Stimulated activated CD8-positive, alpha-beta memory T cell treated with anti-CD3 and anti-CD28 coated beads, Interleukin-12 subunit alpha, Interleukin-12 subunit beta, amount 100 ng/mL, for 4 hours (primary cell): ENCODE data around the gene TRPM3.
"Not testable (repeated sequence)": the region's sequence is repeated elsewhere in the genome, so short reads cannot be mapped to it uniquely, and the experiment has no call there.

ENCODE experiments used
- DNase-seq: peaks from one replicate; pipeline ENCODE4 v3.0.0-alpha.2; 2020; ENCODE audit warnings: low read depth

The TRPM3 gene

GRCh38 chr9:70749066-70749465 is 372.4 kb downstream of the TRPM3 start:
- no peak for DNase-seq

GRCh38 chr9:70747261-70747718 is 374.1 kb downstream of the TRPM3 start:
- DNase-seq = no peak

- no peak for DNase-seq
Observed at GRCh38 chr9:70746760-70747159, 374.7 kb downstream of the TRPM3 start.

GRCh38 chr9:70746316-70746715 is 375.1 kb downstream of the TRPM3 start:
- DNase-seq = no peak

GRCh38 chr9:70724794-70725193 is 396.6 kb downstream of the TRPM3 start:
- DNase-seq = not testable (repeated sequence)

GRCh38 chr9:70724025-70724424 is 397.4 kb downstream of the TRPM3 start:
- not testable (repeated sequence) for DNase-seq

GRCh38 chr9:70706797-70707196 is 414.6 kb downstream of the TRPM3 start:
- not testable (repeated sequence) for DNase-seq

GRCh38 chr9:70701163-70701562 is 420.3 kb downstream of the TRPM3 start:
- DNase-seq = no peak

GRCh38 chr9:70696694-70697335 is 424.6 kb downstream of the TRPM3 start:
- no peak for DNase-seq

GRCh38 chr9:70694758-70695157 is 426.7 kb downstream of the TRPM3 start:
- no peak for DNase-seq

GRCh38 chr9:70693186-70693585 is 428.2 kb downstream of the TRPM3 start:
- no peak for DNase-seq

- DNase-seq = no peak
Observed at GRCh38 chr9:70692431-70692830, 429.0 kb downstream of the TRPM3 start.

- DNase-seq = no peak
Observed at GRCh38 chr9:70688704-70689103, 432.7 kb downstream of the TRPM3 start.

GRCh38 chr9:70683841-70684240 is 437.6 kb downstream of the TRPM3 start:
- no peak for DNase-seq

GRCh38 chr9:70682298-70682697 is 439.1 kb downstream of the TRPM3 start:
- no peak for DNase-seq

- no peak for DNase-seq
Observed at GRCh38 chr9:70679845-70680244, 441.6 kb downstream of the TRPM3 start.

- DNase-seq = no peak
Observed at GRCh38 chr9:70678153-70678552, 443.3 kb downstream of the TRPM3 start.

GRCh38 chr9:70677055-70677735 is 444.2 kb downstream of the TRPM3 start:
- DNase-seq = no peak

- no peak for DNase-seq
Observed at GRCh38 chr9:70675868-70676370, 445.5 kb downstream of the TRPM3 start.

- DNase-seq = no peak
Observed at GRCh38 chr9:70673844-70674243, 447.6 kb downstream of the TRPM3 start.

- no peak for DNase-seq
Observed at GRCh38 chr9:70672161-70672649, 449.2 kb downstream of the TRPM3 start.

GRCh38 chr9:70668751-70669150 is 452.7 kb downstream of the TRPM3 start:
- DNase-seq = no peak

GRCh38 chr9:70658765-70659164 is 462.7 kb downstream of the TRPM3 start:
- DNase-seq = no peak
